RWPE1 (cell line): ENCODE data around the gene RUNX1.

Experiments
- CTCF ChIA-PET: fragments of 350-600 bp; sonication (Branson Sonifier 250); formaldehyde crosslinking; extraction: SDS; loops from one replicate; lab custom pipeline; 2021; lab: Yijun Ruan, JAX
- POLR2A ChIA-PET: fragments of 400-600 bp; formaldehyde crosslinking; extraction: SDS; loops from one replicate; lab custom pipeline; 2020; ENCODE audit warnings: antibody characterized with exemption; ENCODE audit not compliant: low non-redundant PET; lab: Yijun Ruan, JAX
- DNase-seq: peaks from one replicate; pipeline ENCODE4 v3.0.0; 2012; ENCODE audit warnings: low spot score
- H3K27ac ChIP-seq: fragments of 450-650 bp; 2 replicates; pipeline ENCODE4 v1.5.1; 2017
- CTCF ChIP-seq: fragments of 450-650 bp; conservative IDR thresholded peaks from 2 replicates; pipeline ENCODE4 v1.5.1; 2017; ENCODE audit warnings: low read depth, mild to moderate bottlenecking

Gene RUNX1

GRCh38 chr21:35046880-35047229, 2.2 kb downstream of the RUNX1 start:
- TF ChIP-seq CTCF, result no peak
- peak overlapping the region; percentile 87 for H3K27ac ChIP-seq
- ChIA-PET POLR2A (no interaction called here), CTCF (interaction anchor here (0.7 kb wide), 1 partner anchor 142 kb away, joined by 3 read pairs; no protein-coding TSS in a partner anchor)
- no peak for DNase-seq

- DNase-seq, result no peak
- no peak for TF ChIP-seq CTCF
- ChIA-PET CTCF (no interaction called here), POLR2A (no interaction called here)
- H3K27ac ChIP-seq, result peak overlapping the region; percentile 87
These were observed 2.9 kb downstream of the RUNX1 start for GRCh38 chr21:35046263-35046624.

- H3K27ac ChIP-seq, result no peak overlapping the region; the same call in 1 of the 2 replicates
These were observed 3.4 kb downstream of the RUNX1 start for GRCh38 chr21:35045542-35046262.

GRCh38 chr21:35044770-35045541, 4.1 kb downstream of the RUNX1 start:
- CTCF ChIA-PET, result no interaction called here
- no peak for TF ChIP-seq CTCF
- H3K27ac ChIP-seq, result no peak overlapping the region
- no peak for DNase-seq
- POLR2A ChIA-PET, result no interaction called here

More at GRCh38 chr21:35045542-35046262, 3.4 kb downstream of the RUNX1 start:
- ChIA-PET POLR2A (no interaction called here), CTCF (no interaction called here)
- TF ChIP-seq CTCF, result no peak
- no peak for DNase-seq

GRCh38 chr21:35044128-35044527, 5.0 kb downstream of the RUNX1 start:
- ChIA-PET POLR2A (no interaction called here), CTCF (interaction anchor here (0.6 kb wide), 1 partner anchor 232 kb away, joined by 3 read pairs; no protein-coding TSS in a partner anchor)
- no peak for TF ChIP-seq CTCF
- H3K27ac ChIP-seq, result no peak overlapping the region
- DNase-seq, result no peak

GRCh38 chr21:35043549-35043948, 5.6 kb downstream of the RUNX1 start:
- CTCF ChIA-PET, result interaction anchor here (0.6 kb wide), 2 partner anchors 232 to 271 kb away, joined by 3 read pairs; no protein-coding TSS in a partner anchor
- DNase-seq, result no peak
- no peak for TF ChIP-seq CTCF
- POLR2A ChIA-PET, result no interaction called here
- no peak overlapping the region for H3K27ac ChIP-seq
